ENCODE data around the gene NF1. TPM values are rescaled to one million over a fixed set of nuclear protein-coding genes. Genes with fewer than 3 reads are reported as not detected.

NF1 gene
- total and polyA plus RNA-seq, 2 of the 13 experiments (the other 11 are each of a cell fraction or from before 2014, with no cell fraction given), result 21.5 to 26.5 TPM

- no TSS peak for BruUV-seq (replicated peaks)
- ATAC-seq (peak; percentile 69; the same call in 2 of the 3 replicates), DNase-seq (ENCODE audit: low spot score) (peak; percentile 81), FAIRE-seq (peak; percentile 37)
- POLR2A ChIA-PET, result interaction anchor here (0.7 kb wide), 1 partner anchor 99 kb away, joined by 3 read pairs; no protein-coding TSS in a partner anchor
- Histone ChIP-seq H2AFZ (ENCODE audit: low read length) (no peak overlapping the region), H3K4me3 (replicated peaks in 1 of 3; ENCODE audit: insufficient read depth in 1 of 3, low read depth in 2 of 3, low read length in 3 of 3) (0 out of 6 replicates have a peak overlapping the region, but pooled peaks of 1 of the 3 experiments have one; percentile 18), H4K20me1 (ENCODE audit: insufficient read depth, low read length) (no peaks in the 10 kb centered on the region), H3K27ac (ENCODE audit: extremely low read length, insufficient read depth, low read length) (peak overlapping the region; percentile 55), H3K4me1 (ENCODE audit: insufficient read depth, low read length) (peaks cover 32% of the 10 kb centered on the region), H3K36me3 (replicated peaks in 1 of 2; ENCODE audit: control insufficient read depth in 1 of 2, insufficient read depth in 2 of 2, low read length in 2 of 2) (no peaks in the 10 kb centered on the region; a peak in 1 of 5 replicates), H3K27me3 (ENCODE audit: control insufficient read depth in 1 of 2, insufficient read depth in 2 of 2, low read length in 2 of 2) (no peaks in the 10 kb centered on the region), H3K79me2 (ENCODE audit: insufficient read depth, low read length) (no peaks in the 10 kb centered on the region), H3K9me3 (ENCODE audit: low read length) (no peaks in the 10 kb centered on the region), H3K4me2 (ENCODE audit: low read depth, low read length) (peak overlapping the region; percentile 40; the same call in 1 of the 2 replicates), H3K9ac (ENCODE audit: insufficient read depth, low read depth, low read length) (no peak overlapping the region)
- CTCF ChIA-PET (ENCODE audit: low intra/inter-chr PET ratio, low total read pairs), result no interaction called here
- WGBS (ENCODE audit: low lambda C conversion rate), result 100% methylated on average over 1 of the region's 1 CpG
- in situ Hi-C loops (cut with HindIII; ENCODE audit: extremely low pct_ligation_motif_present, low pct_unique_long_range_greater_than_20kb), result no loop called here
- intact Hi-C loops (cut with micrococcal nuclease; ENCODE audit: unreplicated experiment), result loop anchor here (1.0 to 5.0 kb wide), 2 partner anchors 24 to 107 kb away; no protein-coding TSS in a partner anchor
- no peak for TF ChIP-seq SOX6 (IDR thresholded peaks at IDR 0.05)
- peak; percentile 43; the same call in 1 of the 2 replicates for TF ChIP-seq SOX6 (CRISPR knock-in tag; IDR thresholded peaks at IDR 0.05)
- TF ChIP-seq GATAD2A (CRISPR knock-in tag; IDR thresholded peaks at IDR 0.05), result peak; percentile 43; the same call in 1 of the 2 replicates
- TF ChIP-seq MED13 (CRISPR knock-in tag; IDR thresholded peaks at IDR 0.05), result no peak
- no peak for TF ChIP-seq CHCHD3 (CRISPR knock-in tag; IDR thresholded peaks at IDR 0.05)
- TF ChIP-seq SMARCC2 (IDR thresholded peaks at IDR 0.05), result no peak
- TF ChIP-seq FOXP1 (IDR thresholded peaks at IDR 0.05), result no peak
- peak; percentile 55; the same call in 1 of the 2 replicates for TF ChIP-seq FOXP1 (CRISPR knock-in tag; IDR thresholded peaks at IDR 0.05)
- TF ChIP-seq CREB1 (IDR thresholded peaks at IDR 0.05), result peak; percentile 45; the same call in 1 of the 2 replicates
- no peak for TF ChIP-seq CREB1 (CRISPR knock-in tag; IDR thresholded peaks at IDR 0.05)
- no peak for TF ChIP-seq ARNTL (CRISPR knock-in tag; IDR thresholded peaks at IDR 0.05)
- no peak for TF ChIP-seq PBX2 (CRISPR knock-in tag; IDR thresholded peaks at IDR 0.05)
- TF ChIP-seq RAD21 (CRISPR knock-in tag; IDR thresholded peaks at IDR 0.05), result no peak
- peak; percentile 47; the same call in 1 of the 2 replicates for TF ChIP-seq JUN (CRISPR knock-in tag; IDR thresholded peaks at IDR 0.05)
- TF ChIP-seq ATF7 (IDR thresholded peaks at IDR 0.05), result peak; percentile 47; the same call in 1 of the 2 replicates
- TF ChIP-seq ATF7 (CRISPR knock-in tag; IDR thresholded peaks at IDR 0.05), result no peak
- 0 out of 2 replicates have a peak, but pooled peaks have one; percentile 12 for TF ChIP-seq PPARG (CRISPR knock-in tag; conservative IDR thresholded peaks at IDR 0.05)
- TF ChIP-seq EHMT2 (IDR thresholded peaks at IDR 0.05; ENCODE audit: borderline replicate concordance, low read depth, low read length), result 0 out of 2 replicates have a peak, but pooled peaks have one; percentile 21
- peak; percentile 63; the same call in 1 of the 2 replicates for TF ChIP-seq SOX5 (CRISPR knock-in tag; IDR thresholded peaks at IDR 0.05; ENCODE audit: borderline replicate concordance)
- TF ChIP-seq ASH2L (IDR thresholded peaks at IDR 0.05; ENCODE audit: insufficient read length, low read depth, low read length), result peak; percentile 50
- TF ChIP-seq HNF4A (CRISPR knock-in tag; IDR thresholded peaks at IDR 0.05), result 0 out of 2 replicates have a peak, but pooled peaks have one; percentile 15
- TF ChIP-seq TRIM22 (IDR thresholded peaks at IDR 0.05), result no peak
- TF ChIP-seq HNF4G (IDR thresholded peaks at IDR 0.05; ENCODE audit: borderline replicate concordance, low read depth, low read length), result peak; percentile 14; the same call in 1 of the 2 replicates
- TF ChIP-seq HNF4G (CRISPR knock-in tag; IDR thresholded peaks at IDR 0.05; ENCODE audit: borderline replicate concordance, low read depth), result no peak
- TF ChIP-seq ZNF264 (CRISPR knock-in tag; IDR thresholded peaks at IDR 0.05), result no peak
- TF ChIP-seq RARA (CRISPR knock-in tag; IDR thresholded peaks at IDR 0.05), result peak; percentile 26; the same call in 1 of the 2 replicates
Measured at GRCh38 chr17:31379597-31380205, 284.9 kb downstream of the NF1 start.
